GM23338 (cell line): Measurements from ENCODE around the gene TMEM165. TPM values are rescaled to one million over a fixed set of nuclear protein-coding genes. Genes with fewer than 3 reads are reported as not detected.

Source experiments
- ATAC-seq: fragments of 200-7000 bp; cut with Tn5 transposase; 3 replicates; pipeline ENCODE4 v1.9.1; 2020
- DNase-seq: peaks from one replicate; pipeline ENCODE4 v3.0.0-alpha.2; 2015; ENCODE audit warnings: low spot score
- H2AFZ ChIP-seq: fragments of 200-600 bp; sonication (generic); 2 replicates; pipeline ENCODE4 v1.8.0; 2016; ENCODE audit warnings: antibody characterized with exemption, mild to moderate bottlenecking, moderate library complexity
- H3F3A ChIP-seq: fragments of 200-600 bp; sonication (generic); replicated peaks from 2 replicates; pipeline ENCODE4 v1.8.0; 2017; ENCODE audit warnings: antibody characterized with exemption, mixed run types, low read depth
- H3K27ac ChIP-seq: fragments of 200-600 bp; sonication (generic); 2 replicates; pipeline ENCODE4 v1.6.1; 2016; ENCODE audit warnings: low read depth
- H3K27me3 ChIP-seq: fragments of 200-600 bp; sonication (generic); 2 replicates; pipeline ENCODE4 v1.8.0; 2016; ENCODE audit warnings: mild to moderate bottlenecking, mixed run types, moderate library complexity; ENCODE audit not compliant: insufficient read depth
- H3K36me3 ChIP-seq: fragments of 200-600 bp; sonication (generic); 2 replicates; pipeline ENCODE4 v1.8.0; 2016; ENCODE audit warnings: mild to moderate bottlenecking; ENCODE audit not compliant: insufficient read depth
- H3K4me1 ChIP-seq: fragments of 200-600 bp; sonication (generic); 2 replicates; pipeline ENCODE4 v1.8.0; 2016; ENCODE audit warnings: mild to moderate bottlenecking, moderate library complexity; ENCODE audit not compliant: insufficient read depth
- H3K4me2 ChIP-seq: fragments of 200-600 bp; sonication (generic); 2 replicates; pipeline ENCODE4 v1.7.1; 2017; ENCODE audit warnings: mixed run types
- H3K4me3 ChIP-seq: fragments of 200-600 bp; sonication (generic); 2 replicates; pipeline ENCODE4 v1.6.1; 2016; ENCODE audit warnings: mixed run types
- H3K79me2 ChIP-seq: fragments of 200-600 bp; sonication (generic); replicated peaks from 2 replicates; pipeline ENCODE4 v1.8.0; 2017; ENCODE audit warnings: mild to moderate bottlenecking; ENCODE audit not compliant: insufficient read depth
- H3K9me2 ChIP-seq: fragments of 200-600 bp; sonication (generic); 2 replicates; pipeline ENCODE4 v1.8.0; 2017; ENCODE audit not compliant: insufficient read depth
- H4K20me1 ChIP-seq: fragments of 200-600 bp; sonication (generic); replicated peaks from 2 replicates; pipeline ENCODE4 v1.8.0; 2017; ENCODE audit warnings: mild to moderate bottlenecking; ENCODE audit not compliant: insufficient read depth
- H3K27ac Mint-ChIP-seq: 2 replicates; pipeline ENCODE4 v1.8.0; 2020; ENCODE audit warnings: inconsistent platforms, mild to moderate bottlenecking, moderate library complexity, mixed read lengths
- H3K27me3 Mint-ChIP-seq: 3 replicates; pipeline ENCODE4 v1.8.0; 2022; ENCODE audit warnings: low read depth, mild to moderate bottlenecking, moderate library complexity, mixed read lengths, inconsistent platforms; ENCODE audit not compliant: insufficient read depth, poor library complexity
- H3K36me3 Mint-ChIP-seq: 3 replicates; pipeline ENCODE4 v1.8.0; 2021; ENCODE audit warnings: low read depth, mild to moderate bottlenecking, inconsistent platforms, moderate library complexity, mixed read lengths
- H3K4me1 Mint-ChIP-seq: 3 replicates; pipeline ENCODE4 v1.8.0; 2020; ENCODE audit warnings: mild to moderate bottlenecking, inconsistent platforms, mixed read lengths
- H3K4me3 Mint-ChIP-seq: 3 replicates; pipeline ENCODE4 v1.8.0; 2021; ENCODE audit warnings: moderate library complexity, mild to moderate bottlenecking, inconsistent platforms, mixed read lengths
- H3K9me3 Mint-ChIP-seq: 3 replicates; pipeline ENCODE4 v1.8.0; 2020; ENCODE audit warnings: moderate library complexity, mild to moderate bottlenecking, inconsistent platforms, mixed read lengths
- CREB1 ChIP-seq: fragments of 250-450 bp; sonication (Bioruptor Pico); IDR thresholded peaks from 2 replicates; pipeline ENCODE4 v1.5.0; 2020; ENCODE audit warnings: low read depth, mild to moderate bottlenecking, moderate library complexity
- EZH2 ChIP-seq: fragments of 200-600 bp; sonication (generic); IDR thresholded peaks from one replicate; pipeline ENCODE4 v1.8.0; 2017; ENCODE audit warnings: antibody characterized with exemption, mild to moderate bottlenecking, low read depth; ENCODE audit not compliant: unreplicated experiment
- EZH2phosphoT487 ChIP-seq: fragments of 200-600 bp; sonication (generic); IDR thresholded peaks from one replicate; pipeline ENCODE4 v1.8.1; 2018; ENCODE audit warnings: antibody characterized with exemption; ENCODE audit not compliant: unreplicated experiment
- JUNB ChIP-seq: IDR thresholded peaks from one replicate; pipeline ENCODE4 v1.6.1; 2016; ENCODE audit warnings: antibody characterized with exemption; ENCODE audit not compliant: unreplicated experiment
- NANOG ChIP-seq: IDR thresholded peaks from 2 replicates; pipeline ENCODE4 v1.6.1; 2016; ENCODE audit warnings: antibody characterized with exemption, borderline replicate concordance
- POLR2AphosphoS5 ChIP-seq: IDR thresholded peaks from 2 replicates; pipeline ENCODE4 v1.6.1; 2016; ENCODE audit warnings: antibody characterized with exemption, low read depth
- STAT1 ChIP-seq: IDR thresholded peaks from one replicate; pipeline ENCODE4 v1.6.1; 2016; ENCODE audit warnings: antibody characterized with exemption; ENCODE audit not compliant: unreplicated experiment
- ZNF114 ChIP-seq: fragments of 250-450 bp; sonication (Bioruptor Pico); IDR thresholded peaks from 2 replicates; pipeline ENCODE4 v1.5.0; 2020; ENCODE audit warnings: mild to moderate bottlenecking, moderate library complexity
- ZNF331 ChIP-seq: fragments of 250-450 bp; sonication (Bioruptor Pico); IDR thresholded peaks from 2 replicates; pipeline ENCODE4 v1.5.0; 2020; ENCODE audit warnings: low read depth, mild to moderate bottlenecking, moderate library complexity
- polyA plus RNA-seq: library from polyadenylated mRNA; unstranded; fragments of >200 nt; fragmentation: Nextera tagmentation; extraction: Ambion mirVana; gene quantifications from 2 replicates; pipeline ENCODE4 v1.2.1, GENCODE V29; 2016
- total RNA-seq: library from RNA; depleted of rRNA; stranded (reverse); fragments of >200 nt; shearing (Covaris generic); gene quantifications from 2 replicates; pipeline ENCODE4 v1.2.3, GENCODE V29; 2014
- TF ChIP-seq, protein P1 (sequence below): IDR thresholded peaks from 2 replicates; pipeline ENCODE4 v1.6.1; 2016; ENCODE audit warnings: antibody characterized with exemption
- TF ChIP-seq, protein P2 (sequence below): IDR thresholded peaks from one replicate; pipeline ENCODE4 v1.6.1; 2018; ENCODE audit warnings: antibody characterized with exemption; ENCODE audit not compliant: unreplicated experiment
- TF ChIP-seq, protein P3 (sequence below): fragments of 250-450 bp; sonication (Bioruptor Pico); IDR thresholded peaks from 2 replicates; pipeline ENCODE4 v1.5.0; 2020; ENCODE audit warnings: mild to moderate bottlenecking, moderate library complexity
- TF ChIP-seq, protein P4 (sequence below), 2 experiments: fragments of 200-600 bp in 1 of 2; sonication (generic) in 1 of 2; conservative IDR thresholded peaks; 2 replicates each; pipeline versions ENCODE4 v1.5.1 to v1.6.1; 2016 to 2017; ENCODE audit warnings: antibody characterized with exemption in 2 of 2, low read depth in 2 of 2, mild to moderate bottlenecking in 2 of 2, moderate library complexity in 1 of 2

Gene TMEM165
- total and polyA plus RNA-seq, 2 experiments from 2014 or later = 125 to 171 TPM

DNA sequence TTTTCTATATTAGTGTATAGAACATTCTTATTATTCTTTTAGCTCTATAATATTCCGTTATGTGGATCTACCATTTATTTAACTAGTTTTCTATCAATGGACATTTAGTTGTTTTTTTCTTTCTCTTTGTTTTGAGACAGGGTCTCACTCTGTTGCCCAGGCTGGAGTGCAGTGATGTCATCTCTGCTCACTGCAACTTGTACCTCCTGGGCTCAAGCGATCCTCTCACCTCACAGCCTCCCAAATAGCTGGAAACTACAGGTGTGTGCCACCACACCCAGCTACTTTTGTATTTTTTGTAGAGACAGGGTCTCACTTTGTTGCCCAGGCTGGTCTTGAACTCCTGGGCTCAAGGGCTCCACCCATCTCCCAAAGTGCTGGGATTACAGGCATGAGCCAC is 10.8 kb downstream of the TMEM165 start:
- Mint-ChIP-seq H3K27me3 (no peaks in the 10 kb centered on the region), H3K4me1 (peaks cover 16% of the 10 kb centered on the region; the same call in 2 of the 3 replicates), H3K9me3 (no peaks in the 10 kb centered on the region), H3K27ac (no peak overlapping the region), H3K4me3 (no peak overlapping the region), H3K36me3 (peaks cover 42% of the 10 kb centered on the region)
- H2AFZ ChIP-seq = no peak overlapping the region
- H3F3A ChIP-seq = no peaks in the 10 kb centered on the region
- H3K27me3 ChIP-seq = no peaks in the 10 kb centered on the region
- DNase-seq (no peak), ATAC-seq (no peak)
- TF ChIP-seq NANOG = no peak
- TF ChIP-seq, protein P1, sequence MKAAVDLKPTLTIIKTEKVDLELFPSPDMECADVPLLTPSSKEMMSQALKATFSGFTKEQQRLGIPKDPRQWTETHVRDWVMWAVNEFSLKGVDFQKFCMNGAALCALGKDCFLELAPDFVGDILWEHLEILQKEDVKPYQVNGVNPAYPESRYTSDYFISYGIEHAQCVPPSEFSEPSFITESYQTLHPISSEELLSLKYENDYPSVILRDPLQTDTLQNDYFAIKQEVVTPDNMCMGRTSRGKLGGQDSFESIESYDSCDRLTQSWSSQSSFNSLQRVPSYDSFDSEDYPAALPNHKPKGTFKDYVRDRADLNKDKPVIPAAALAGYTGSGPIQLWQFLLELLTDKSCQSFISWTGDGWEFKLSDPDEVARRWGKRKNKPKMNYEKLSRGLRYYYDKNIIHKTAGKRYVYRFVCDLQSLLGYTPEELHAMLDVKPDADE = no peak
- TF ChIP-seq, protein P2, sequence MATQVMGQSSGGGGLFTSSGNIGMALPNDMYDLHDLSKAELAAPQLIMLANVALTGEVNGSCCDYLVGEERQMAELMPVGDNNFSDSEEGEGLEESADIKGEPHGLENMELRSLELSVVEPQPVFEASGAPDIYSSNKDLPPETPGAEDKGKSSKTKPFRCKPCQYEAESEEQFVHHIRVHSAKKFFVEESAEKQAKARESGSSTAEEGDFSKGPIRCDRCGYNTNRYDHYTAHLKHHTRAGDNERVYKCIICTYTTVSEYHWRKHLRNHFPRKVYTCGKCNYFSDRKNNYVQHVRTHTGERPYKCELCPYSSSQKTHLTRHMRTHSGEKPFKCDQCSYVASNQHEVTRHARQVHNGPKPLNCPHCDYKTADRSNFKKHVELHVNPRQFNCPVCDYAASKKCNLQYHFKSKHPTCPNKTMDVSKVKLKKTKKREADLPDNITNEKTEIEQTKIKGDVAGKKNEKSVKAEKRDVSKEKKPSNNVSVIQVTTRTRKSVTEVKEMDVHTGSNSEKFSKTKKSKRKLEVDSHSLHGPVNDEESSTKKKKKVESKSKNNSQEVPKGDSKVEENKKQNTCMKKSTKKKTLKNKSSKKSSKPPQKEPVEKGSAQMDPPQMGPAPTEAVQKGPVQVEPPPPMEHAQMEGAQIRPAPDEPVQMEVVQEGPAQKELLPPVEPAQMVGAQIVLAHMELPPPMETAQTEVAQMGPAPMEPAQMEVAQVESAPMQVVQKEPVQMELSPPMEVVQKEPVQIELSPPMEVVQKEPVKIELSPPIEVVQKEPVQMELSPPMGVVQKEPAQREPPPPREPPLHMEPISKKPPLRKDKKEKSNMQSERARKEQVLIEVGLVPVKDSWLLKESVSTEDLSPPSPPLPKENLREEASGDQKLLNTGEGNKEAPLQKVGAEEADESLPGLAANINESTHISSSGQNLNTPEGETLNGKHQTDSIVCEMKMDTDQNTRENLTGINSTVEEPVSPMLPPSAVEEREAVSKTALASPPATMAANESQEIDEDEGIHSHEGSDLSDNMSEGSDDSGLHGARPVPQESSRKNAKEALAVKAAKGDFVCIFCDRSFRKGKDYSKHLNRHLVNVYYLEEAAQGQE = no peak
- no peak for TF ChIP-seq EZH2phosphoT487
- TF ChIP-seq STAT1 = no peak
- TF ChIP-seq, protein P3, sequence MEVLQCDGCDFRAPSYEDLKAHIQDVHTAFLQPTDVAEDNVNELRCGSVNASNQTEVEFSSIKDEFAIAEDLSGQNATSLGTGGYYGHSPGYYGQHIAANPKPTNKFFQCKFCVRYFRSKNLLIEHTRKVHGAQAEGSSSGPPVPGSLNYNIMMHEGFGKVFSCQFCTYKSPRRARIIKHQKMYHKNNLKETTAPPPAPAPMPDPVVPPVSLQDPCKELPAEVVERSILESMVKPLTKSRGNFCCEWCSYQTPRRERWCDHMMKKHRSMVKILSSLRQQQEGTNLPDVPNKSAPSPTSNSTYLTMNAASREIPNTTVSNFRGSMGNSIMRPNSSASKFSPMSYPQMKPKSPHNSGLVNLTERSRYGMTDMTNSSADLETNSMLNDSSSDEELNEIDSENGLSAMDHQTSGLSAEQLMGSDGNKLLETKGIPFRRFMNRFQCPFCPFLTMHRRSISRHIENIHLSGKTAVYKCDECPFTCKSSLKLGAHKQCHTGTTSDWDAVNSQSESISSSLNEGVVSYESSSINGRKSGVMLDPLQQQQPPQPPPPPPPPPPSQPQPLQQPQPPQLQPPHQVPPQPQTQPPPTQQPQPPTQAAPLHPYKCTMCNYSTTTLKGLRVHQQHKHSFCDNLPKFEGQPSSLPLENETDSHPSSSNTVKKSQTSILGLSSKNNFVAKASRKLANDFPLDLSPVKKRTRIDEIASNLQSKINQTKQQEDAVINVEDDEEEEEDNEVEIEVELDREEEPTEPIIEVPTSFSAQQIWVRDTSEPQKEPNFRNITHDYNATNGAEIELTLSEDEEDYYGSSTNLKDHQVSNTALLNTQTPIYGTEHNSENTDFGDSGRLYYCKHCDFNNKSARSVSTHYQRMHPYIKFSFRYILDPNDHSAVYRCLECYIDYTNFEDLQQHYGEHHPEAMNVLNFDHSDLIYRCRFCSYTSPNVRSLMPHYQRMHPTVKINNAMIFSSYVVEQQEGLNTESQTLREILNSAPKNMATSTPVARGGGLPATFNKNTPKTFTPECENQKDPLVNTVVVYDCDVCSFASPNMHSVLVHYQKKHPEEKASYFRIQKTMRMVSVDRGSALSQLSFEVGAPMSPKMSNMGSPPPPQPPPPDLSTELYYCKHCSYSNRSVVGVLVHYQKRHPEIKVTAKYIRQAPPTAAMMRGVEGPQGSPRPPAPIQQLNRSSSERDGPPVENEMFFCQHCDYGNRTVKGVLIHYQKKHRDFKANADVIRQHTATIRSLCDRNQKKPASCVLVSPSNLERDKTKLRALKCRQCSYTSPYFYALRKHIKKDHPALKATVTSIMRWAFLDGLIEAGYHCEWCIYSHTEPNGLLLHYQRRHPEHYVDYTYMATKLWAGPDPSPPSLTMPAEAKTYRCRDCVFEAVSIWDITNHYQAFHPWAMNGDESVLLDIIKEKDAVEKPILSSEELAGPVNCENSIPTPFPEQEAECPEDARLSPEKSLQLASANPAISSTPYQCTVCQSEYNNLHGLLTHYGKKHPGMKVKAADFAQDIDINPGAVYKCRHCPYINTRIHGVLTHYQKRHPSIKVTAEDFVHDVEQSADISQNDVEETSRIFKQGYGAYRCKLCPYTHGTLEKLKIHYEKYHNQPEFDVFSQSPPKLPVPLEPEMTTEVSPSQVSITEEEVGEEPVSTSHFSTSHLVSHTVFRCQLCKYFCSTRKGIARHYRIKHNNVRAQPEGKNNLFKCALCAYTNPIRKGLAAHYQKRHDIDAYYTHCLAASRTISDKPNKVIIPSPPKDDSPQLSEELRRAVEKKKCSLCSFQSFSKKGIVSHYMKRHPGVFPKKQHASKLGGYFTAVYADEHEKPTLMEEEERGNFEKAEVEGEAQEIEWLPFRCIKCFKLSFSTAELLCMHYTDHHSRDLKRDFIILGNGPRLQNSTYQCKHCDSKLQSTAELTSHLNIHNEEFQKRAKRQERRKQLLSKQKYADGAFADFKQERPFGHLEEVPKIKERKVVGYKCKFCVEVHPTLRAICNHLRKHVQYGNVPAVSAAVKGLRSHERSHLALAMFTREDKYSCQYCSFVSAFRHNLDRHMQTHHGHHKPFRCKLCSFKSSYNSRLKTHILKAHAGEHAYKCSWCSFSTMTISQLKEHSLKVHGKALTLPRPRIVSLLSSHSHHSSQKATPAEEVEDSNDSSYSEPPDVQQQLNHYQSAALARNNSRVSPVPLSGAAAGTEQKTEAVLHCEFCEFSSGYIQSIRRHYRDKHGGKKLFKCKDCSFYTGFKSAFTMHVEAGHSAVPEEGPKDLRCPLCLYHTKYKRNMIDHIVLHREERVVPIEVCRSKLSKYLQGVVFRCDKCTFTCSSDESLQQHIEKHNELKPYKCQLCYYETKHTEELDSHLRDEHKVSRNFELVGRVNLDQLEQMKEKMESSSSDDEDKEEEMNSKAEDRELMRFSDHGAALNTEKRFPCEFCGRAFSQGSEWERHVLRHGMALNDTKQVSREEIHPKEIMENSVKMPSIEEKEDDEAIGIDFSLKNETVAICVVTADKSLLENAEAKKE (CRISPR knock-in tag) = no peak
- TF ChIP-seq CREB1 (CRISPR knock-in tag) = no peak
- no peak for TF ChIP-seq ZNF114 (CRISPR knock-in tag)
- TF ChIP-seq, protein P4, sequence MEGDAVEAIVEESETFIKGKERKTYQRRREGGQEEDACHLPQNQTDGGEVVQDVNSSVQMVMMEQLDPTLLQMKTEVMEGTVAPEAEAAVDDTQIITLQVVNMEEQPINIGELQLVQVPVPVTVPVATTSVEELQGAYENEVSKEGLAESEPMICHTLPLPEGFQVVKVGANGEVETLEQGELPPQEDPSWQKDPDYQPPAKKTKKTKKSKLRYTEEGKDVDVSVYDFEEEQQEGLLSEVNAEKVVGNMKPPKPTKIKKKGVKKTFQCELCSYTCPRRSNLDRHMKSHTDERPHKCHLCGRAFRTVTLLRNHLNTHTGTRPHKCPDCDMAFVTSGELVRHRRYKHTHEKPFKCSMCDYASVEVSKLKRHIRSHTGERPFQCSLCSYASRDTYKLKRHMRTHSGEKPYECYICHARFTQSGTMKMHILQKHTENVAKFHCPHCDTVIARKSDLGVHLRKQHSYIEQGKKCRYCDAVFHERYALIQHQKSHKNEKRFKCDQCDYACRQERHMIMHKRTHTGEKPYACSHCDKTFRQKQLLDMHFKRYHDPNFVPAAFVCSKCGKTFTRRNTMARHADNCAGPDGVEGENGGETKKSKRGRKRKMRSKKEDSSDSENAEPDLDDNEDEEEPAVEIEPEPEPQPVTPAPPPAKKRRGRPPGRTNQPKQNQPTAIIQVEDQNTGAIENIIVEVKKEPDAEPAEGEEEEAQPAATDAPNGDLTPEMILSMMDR (conservative IDR thresholded peaks at IDR 0.05; ENCODE audit: low read depth in 2 of 2) = no peak
- TF ChIP-seq ZNF331 (CRISPR knock-in tag) = no peak
- TF ChIP-seq POLR2AphosphoS5 = no peak
- TF ChIP-seq EZH2 = no peak
- no peak for TF ChIP-seq JUNB
- peaks cover 97% of the 10 kb centered on the region for H3K79me2 ChIP-seq
- peaks cover 67% of the 10 kb centered on the region for H4K20me1 ChIP-seq
- H3K27ac ChIP-seq = no peak overlapping the region
- no peaks in the 10 kb centered on the region for H3K9me2 ChIP-seq
- no peak overlapping the region for H3K4me2 ChIP-seq
- H3K36me3 ChIP-seq = peaks cover 18% of the 10 kb centered on the region
- peaks cover 17% of the 10 kb centered on the region; the same call in 1 of the 2 replicates for H3K4me1 ChIP-seq
- no peak overlapping the region for H3K4me3 ChIP-seq
